KOPT-K1 (cell line): ENCODE data around the gene CAPN2.

Experiments
- H3K27ac ChIP-seq: fragments of 200-600 bp; sonication (generic); 2 replicates; pipeline ENCODE4 v1.5.1; 2016; ENCODE audit warnings: antibody characterized with exemption, mild to moderate bottlenecking, low read depth, low read length; ENCODE audit not compliant: poor library complexity, severe bottlenecking
- H3K36me3 ChIP-seq: fragments of 200-600 bp; sonication (generic); 2 replicates; pipeline ENCODE4 v1.5.1; 2017; ENCODE audit warnings: antibody characterized with exemption, mild to moderate bottlenecking, low read length, moderate library complexity; ENCODE audit not compliant: insufficient read depth
- H3K9me3 ChIP-seq: fragments of 200-600 bp; sonication (generic); 2 replicates; pipeline ENCODE4 v1.5.1; 2017; ENCODE audit warnings: antibody characterized with exemption, low read length, mild to moderate bottlenecking; ENCODE audit not compliant: insufficient read depth, poor library complexity, severe bottlenecking

Gene CAPN2

DNA sequence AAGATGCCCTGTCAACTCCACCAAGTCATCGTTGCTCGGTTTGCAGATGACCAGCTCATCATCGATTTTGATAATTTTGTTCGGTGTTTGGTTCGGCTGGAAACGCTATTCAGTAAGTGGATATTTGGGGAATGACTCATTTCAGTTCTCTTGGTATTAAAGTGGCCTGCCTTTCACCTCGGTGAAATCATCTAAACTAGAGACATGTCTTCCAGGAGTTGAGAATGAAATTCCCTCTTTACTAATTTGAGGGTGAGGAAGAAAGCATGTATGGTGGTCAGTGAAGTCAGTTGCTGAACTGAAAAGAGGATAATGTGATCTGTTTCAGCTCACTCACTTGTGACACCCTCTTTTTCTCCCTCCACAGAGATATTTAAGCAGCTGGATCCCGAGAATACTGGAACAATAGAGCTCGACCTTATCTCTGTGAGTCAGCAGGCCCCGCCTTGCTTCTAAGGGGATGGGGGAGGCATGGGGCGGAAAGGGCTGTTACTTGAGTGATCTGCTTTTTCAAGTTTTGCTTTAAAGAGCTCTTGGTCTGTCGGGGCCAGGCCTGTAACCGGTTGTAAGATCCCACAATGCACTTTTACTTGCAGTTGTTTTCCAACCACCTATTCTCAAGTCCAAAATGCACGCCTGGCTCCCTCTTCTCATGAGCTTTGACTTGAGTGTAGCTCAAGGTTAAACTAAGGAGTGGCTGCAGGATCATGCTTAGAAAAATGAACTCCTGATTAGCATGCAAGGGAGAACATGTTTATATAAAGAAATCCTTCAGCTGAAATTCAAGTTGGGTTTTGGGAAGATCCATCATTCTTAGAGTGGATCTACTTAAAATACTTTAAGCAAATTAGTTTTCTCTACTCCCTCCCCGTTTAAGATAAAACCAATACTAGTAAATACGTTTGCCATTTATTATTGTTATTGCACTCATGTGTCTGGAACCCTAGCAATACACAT is 59.8 kb downstream of the CAPN2 start:
- peaks cover 25% of the 10 kb centered on the region for H3K36me3 ChIP-seq
- no peak overlapping the region for H3K27ac ChIP-seq
- H3K9me3 ChIP-seq: no peaks in the 10 kb centered on the region

DNA sequence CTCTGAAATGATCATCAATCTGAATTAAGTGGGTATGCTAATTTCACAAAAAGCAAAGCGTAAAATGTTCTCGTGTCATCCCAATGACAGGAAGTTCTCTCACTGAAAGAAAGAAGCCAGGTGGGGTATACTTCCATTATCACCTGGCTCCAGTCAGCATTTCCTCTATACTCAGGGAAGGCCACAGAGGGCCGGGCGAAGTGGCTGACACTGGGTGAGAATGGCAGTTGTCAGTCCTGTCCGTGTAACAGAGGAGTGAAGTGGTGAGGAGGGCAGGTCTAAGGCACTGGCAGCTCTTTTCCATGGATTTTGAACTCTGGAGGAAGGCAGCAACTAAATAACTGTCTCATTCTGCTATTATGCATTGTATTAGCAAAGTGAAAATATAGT is 60.4 kb downstream of the CAPN2 start:
- Histone ChIP-seq H3K27ac (no peak overlapping the region), H3K36me3 (peaks cover 31% of the 10 kb centered on the region)

DNA sequence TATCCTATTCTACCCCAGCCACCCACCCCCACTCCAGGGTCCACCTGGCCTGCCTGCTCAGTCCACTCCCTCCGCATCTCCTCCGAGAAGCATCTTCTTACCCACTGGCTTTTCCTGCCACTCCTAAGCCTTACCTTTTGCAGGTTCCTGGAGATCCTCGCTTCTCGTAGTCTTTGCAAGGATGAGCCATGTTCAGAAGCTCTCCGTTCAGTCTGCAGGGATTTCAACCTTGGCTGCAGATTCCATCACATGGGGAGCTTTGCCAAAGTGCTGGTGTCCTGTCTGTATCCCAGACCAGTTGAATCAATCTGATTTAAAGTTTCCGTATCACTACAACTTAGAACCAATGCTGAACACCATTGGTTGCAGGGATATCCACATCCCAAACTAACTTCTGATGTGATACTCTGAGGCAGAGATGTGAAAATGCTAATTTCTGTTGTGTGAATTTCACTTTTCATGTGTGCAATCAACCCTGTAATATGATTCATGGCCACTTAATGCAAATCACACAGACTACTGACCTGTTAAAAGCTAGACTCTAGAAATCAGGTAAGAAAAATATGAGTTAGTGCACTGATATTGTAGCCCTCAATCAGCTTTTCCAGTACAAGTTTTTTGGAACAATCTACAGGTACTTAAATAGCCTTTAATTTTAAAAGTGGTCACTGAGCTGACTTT is 61.9 kb downstream of the CAPN2 start:
- no peaks in the 10 kb centered on the region for H3K9me3 ChIP-seq
- peaks cover 45% of the 10 kb centered on the region for H3K36me3 ChIP-seq
- H3K27ac ChIP-seq: no peak overlapping the region

More for the DNA sequence above, 60.4 kb downstream of the CAPN2 start:
- no peaks in the 10 kb centered on the region for H3K9me3 ChIP-seq

DNA sequence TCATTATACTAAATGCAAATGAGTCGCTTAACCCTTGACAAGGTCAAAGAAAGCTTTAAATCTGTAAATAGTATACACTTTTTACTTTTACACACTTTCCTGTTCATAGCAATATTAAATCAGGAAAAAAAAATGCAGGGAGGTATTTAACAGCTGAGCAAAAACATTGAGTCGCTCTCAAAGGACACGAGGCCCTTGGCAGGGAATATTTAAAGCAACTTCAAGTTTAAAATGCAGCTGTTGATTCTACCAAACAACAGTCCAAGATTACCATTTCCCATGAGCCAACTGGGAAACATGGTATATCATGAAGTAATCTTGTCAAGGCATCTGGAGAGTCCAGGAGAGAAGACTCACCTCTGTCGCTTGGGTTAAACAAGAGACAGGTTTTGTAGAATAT is 62.7 kb downstream of the CAPN2 start:
- H3K9me3 ChIP-seq: no peaks in the 10 kb centered on the region
- no peak overlapping the region for H3K27ac ChIP-seq
- peaks cover 53% of the 10 kb centered on the region for H3K36me3 ChIP-seq

DNA sequence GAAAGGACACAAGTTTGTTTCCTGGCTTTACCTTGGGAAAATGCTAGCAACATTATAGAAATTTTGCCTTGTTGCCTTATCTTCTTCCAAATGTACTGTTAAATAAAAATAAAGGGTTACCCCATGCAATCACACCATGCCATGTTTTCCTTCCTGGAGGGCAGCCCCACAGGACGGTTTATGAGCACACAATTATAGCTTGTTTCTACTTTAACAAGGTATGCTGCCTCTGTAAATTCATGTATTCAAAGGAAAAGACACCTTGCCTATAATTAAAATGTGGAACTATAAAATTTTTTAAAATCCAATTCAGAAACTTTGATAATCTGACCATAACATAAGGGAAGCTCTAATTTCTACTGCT is 63.4 kb downstream of the CAPN2 start:
- no peaks in the 10 kb centered on the region for H3K9me3 ChIP-seq
- peaks cover 59% of the 10 kb centered on the region for H3K36me3 ChIP-seq
- no peak overlapping the region for H3K27ac ChIP-seq

DNA sequence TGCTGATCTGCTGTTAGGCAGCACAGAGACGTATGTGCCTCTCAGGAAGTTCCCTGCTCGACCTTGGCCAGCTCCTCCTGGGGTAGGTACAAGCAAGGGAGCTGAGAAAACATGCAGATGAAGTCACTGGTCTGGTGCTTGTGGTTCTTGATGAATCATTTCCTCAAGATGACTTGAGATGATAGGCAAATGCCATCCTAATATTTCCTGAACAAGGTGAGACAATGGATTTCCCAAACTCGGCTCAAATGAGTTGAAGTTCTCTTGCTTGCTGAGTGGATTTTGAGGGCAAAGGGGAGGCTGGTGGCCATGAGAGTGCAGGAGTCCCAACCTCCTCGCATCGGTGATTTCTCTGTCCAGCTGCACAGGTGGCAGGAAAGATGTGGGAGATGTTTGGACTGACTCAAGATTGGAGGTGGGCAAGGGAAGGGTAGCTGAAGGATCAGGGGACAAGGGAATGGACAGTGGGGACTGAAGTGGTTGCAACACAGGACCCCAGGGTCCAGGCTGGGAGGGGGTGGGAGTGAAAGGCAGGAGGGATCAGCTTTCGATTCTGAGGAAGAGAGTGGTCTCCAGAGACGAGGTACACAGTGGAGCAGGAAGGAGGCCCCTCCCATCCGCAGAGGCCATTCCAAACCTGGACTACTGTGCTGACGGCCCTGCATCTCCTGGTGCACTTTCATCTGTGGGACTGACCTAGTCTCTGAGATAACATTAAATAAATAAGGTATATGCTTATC is 63.9 kb downstream of the CAPN2 start:
- no peak overlapping the region for H3K27ac ChIP-seq
- H3K9me3 ChIP-seq: no peaks in the 10 kb centered on the region
- peaks cover 64% of the 10 kb centered on the region for H3K36me3 ChIP-seq

DNA sequence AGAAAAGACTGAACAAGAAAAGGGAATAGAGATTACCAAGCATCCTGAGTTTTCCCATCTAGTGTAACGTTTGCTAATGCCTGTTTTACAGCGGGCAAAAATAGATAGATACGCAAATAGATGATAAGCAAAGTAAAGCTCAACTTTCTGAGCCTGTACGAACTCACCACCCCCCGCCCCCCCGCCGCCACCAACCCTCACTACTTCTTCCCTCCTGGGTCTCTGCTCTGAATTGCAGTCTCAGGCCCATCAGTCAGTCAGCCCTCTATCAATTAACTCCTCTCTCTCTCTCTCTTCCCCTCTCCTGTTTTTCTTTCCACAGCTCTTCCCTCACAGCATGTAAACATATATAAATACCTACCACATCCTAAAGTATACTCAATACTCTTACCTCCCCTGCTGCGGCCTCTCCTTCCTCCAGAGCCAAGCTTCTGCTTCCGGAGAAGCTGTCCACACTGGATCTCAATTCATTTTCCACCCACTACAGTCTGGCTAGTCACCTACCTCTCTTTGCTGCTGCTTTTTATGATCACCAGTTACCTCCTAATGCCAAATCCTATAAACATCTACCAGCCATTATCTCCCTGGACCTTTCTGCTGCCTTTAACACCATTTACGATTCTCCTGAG is 64.6 kb downstream of the CAPN2 start:
- Histone ChIP-seq H3K9me3 (no peaks in the 10 kb centered on the region), H3K36me3 (peaks cover 65% of the 10 kb centered on the region), H3K27ac (no peak overlapping the region)

DNA sequence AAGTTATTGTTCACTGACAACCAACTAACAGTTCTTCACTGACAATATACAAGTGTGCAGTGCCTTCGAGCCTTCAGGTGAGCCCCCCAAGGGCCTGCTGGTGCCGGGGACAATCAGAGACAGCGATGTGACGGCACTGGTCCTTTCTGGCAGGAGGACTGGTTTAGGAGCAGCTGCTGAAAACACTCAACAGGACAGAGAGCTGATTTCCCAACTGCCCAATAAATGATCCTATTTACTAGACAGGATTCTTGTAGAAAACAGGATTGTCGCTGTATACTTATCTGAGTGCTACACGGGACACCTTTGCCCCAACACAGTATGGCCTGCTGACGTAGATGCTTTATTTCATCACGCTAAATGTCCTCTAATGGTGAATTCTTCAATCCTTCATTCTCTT is 68.0 kb downstream of the CAPN2 start:
- H3K36me3 ChIP-seq: peaks cover 84% of the 10 kb centered on the region
- no peaks in the 10 kb centered on the region for H3K9me3 ChIP-seq
- H3K27ac ChIP-seq: no peak overlapping the region

DNA sequence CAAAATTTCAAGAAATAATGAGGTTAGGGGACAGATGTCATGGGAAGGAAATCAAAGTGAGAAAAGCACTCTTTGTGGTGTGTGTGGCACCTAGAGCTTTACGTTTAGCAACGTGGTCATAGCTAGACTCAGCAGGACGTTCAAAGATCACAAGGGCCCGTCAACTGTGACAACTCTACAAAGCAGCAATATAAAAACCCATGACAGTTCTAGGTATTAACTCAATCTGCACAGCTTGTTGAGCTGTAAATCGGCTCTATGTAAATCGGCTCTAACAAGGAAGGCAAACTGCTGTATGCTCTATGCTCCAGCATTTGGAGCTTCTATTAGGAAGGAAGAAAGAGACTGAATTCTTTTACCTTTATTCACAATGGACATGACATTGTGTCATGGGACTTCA is 68.6 kb downstream of the CAPN2 start:
- peaks cover 82% of the 10 kb centered on the region for H3K36me3 ChIP-seq
- H3K9me3 ChIP-seq: no peaks in the 10 kb centered on the region
- no peak overlapping the region for H3K27ac ChIP-seq

DNA sequence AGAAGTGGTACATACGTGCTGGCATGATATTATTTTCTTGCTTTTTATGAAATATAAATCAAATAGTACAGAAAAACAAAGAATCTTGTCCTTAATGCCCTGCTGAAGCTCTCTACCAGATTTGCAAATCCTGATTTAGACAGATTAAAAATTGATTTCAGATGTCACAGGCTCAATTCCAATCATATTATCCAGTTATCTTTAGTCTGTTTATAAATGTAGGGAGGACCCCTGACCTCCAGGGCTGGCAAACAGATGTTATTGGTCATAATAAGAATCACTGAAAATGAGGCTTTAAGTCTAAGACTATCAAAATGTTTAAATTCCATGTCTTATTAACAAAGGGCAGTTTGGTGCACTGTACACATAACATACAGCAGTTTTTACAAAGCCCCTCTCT is 71.3 kb downstream of the CAPN2 start:
- no peak overlapping the region for H3K27ac ChIP-seq
- H3K9me3 ChIP-seq: no peaks in the 10 kb centered on the region
- H3K36me3 ChIP-seq: peaks cover 77% of the 10 kb centered on the region

DNA sequence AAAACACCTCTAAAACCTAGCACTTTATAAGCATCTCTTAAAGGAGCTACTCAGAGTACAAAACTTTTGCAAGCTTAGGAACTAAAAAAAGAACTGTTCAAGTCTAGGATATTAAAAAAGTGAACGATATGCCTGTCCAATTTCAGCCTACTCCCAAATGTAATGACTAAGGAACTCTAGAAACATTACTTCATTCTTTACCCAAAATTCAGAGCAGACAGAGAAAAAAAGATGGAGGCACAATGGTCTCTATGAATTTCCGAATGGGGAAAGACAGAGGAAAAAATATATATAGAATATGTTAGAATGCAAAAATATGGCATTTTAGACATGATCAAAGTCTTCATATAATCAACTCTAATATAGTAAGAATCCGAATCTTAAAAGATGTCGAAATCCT is 72.2 kb downstream of the CAPN2 start:
- no peaks in the 10 kb centered on the region for H3K9me3 ChIP-seq
- peaks cover 73% of the 10 kb centered on the region for H3K36me3 ChIP-seq
- H3K27ac ChIP-seq: no peak overlapping the region

DNA sequence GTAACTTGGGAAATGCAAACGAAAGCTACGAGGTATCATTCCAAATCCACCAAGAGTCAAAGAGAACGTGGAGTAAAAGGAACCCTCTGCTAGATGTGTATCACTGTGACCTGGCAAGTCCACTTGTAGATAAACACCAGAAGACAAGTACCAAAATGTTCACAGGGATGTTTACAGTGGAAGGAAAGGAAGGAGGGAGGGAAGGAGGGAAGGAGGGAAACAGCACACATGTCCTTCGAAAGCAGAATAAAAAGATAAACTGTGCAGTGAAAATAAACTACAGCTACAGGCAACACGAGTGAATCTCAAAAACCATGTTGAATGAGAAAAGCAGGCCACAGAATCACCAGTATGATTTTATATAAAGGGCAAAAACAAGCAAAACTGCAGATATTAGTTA is 73.5 kb downstream of the CAPN2 start:
- H3K27ac ChIP-seq: no peak overlapping the region
- H3K9me3 ChIP-seq: no peaks in the 10 kb centered on the region
- peaks cover 69% of the 10 kb centered on the region for H3K36me3 ChIP-seq

DNA sequence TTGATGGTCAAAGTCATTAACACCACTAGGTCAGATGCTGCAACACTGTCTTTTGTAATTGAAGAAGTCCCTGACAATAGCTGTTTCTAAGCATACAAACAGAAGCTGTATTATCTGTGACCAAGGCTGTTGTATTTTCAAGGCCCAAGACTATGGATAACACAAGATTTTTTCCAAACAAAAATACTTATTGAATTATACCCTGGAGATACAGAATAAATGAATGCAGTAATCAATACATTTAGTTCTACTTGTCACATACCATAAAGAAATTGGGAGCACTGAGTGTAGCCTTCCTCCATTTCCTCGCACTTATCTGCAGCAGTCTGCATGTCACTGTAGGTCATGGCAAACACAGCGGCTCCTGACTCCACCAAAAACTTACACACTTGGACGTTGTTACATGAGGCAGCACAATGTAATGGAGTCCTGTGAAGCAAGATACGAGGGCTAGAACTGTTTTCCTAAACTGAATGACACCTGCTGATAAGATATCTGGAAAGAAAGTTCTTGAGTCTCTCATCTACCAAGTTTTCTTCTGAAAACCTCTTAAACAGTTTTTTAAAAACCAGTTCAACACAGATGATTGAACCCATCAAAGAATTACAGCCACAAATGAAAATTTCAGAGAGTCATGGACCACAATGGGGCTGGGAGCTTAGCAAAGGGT is 76.5 kb downstream of the CAPN2 start:
- Histone ChIP-seq H3K36me3 (peaks cover 74% of the 10 kb centered on the region), H3K27ac (no peak overlapping the region), H3K9me3 (no peaks in the 10 kb centered on the region)

DNA sequence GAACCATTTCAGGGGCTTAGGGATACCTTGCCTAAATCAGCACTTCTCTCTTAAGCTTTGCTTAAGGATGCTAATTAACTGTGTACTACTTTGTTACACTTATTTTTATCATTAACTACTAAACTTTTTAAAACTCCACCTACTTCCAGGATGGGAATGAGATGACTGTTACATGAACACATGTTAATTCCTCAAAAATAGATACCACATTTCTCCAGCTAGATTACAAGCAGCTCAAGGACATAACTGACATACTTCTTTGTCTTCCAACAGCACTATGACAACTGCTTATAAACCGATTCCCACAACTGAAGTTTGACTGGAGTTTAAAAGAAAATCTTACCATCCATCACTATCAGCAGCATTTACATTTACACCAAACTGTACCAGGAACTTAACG is 79.7 kb downstream of the CAPN2 start:
- Histone ChIP-seq H3K36me3 (peaks cover 82% of the 10 kb centered on the region), H3K27ac (no peak overlapping the region), H3K9me3 (no peaks in the 10 kb centered on the region)
